HepG2 (cell line): ENCODE measurements around the gene SF3B6. TPM values are rescaled to one million over a fixed set of nuclear protein-coding genes. Genes with fewer than 3 reads are reported as not detected.
A peak's percentile ranks its signal among the peaks of the same experiment; 100 is the strongest.

Experiments used
- FOXP4 ChIP-seq: sonication (generic); formaldehyde crosslinking; IDR thresholded peaks from 2 replicates; pipeline ENCODE4 v1.4.0; 2020; ENCODE audit warnings: missing genetic modification reagents
- GMEB2 ChIP-seq: IDR thresholded peaks from 2 replicates; pipeline ENCODE4 v1.6.1; 2016; ENCODE audit warnings: missing biosample characterization, missing genetic modification reagents, low read depth
- JUND ChIP-seq: sonication (generic); formaldehyde crosslinking; IDR thresholded peaks from 2 replicates; pipeline ENCODE4 v1.8.0; 2022; ENCODE audit warnings: mild to moderate bottlenecking, missing genetic modification reagents
- LBX2 ChIP-seq: sonication (generic); formaldehyde crosslinking; IDR thresholded peaks from 2 replicates; pipeline ENCODE4 v1.5.0; 2020; ENCODE audit warnings: missing genetic modification reagents, mild to moderate bottlenecking, borderline replicate concordance
- MIER3 ChIP-seq: IDR thresholded peaks from 2 replicates; pipeline ENCODE4 v1.6.1; 2016; ENCODE audit warnings: missing compliant biosample characterization, borderline replicate concordance
- MLX ChIP-seq: IDR thresholded peaks from 2 replicates; pipeline ENCODE4 v1.6.1; 2016
- NCOA5 ChIP-seq: sonication (generic); formaldehyde crosslinking; IDR thresholded peaks from 2 replicates; pipeline ENCODE4 v1.4.0; 2020; ENCODE audit warnings: missing genetic modification reagents
- PHF8 ChIP-seq: sonication (generic); formaldehyde crosslinking; IDR thresholded peaks from 2 replicates; pipeline ENCODE4 v1.5.0; 2020; ENCODE audit warnings: missing genetic modification reagents
- REL ChIP-seq: sonication (generic); formaldehyde crosslinking; conservative IDR thresholded peaks from 2 replicates; pipeline ENCODE4 v1.8.0; 2022; ENCODE audit warnings: mild to moderate bottlenecking, missing genetic modification reagents, moderate library complexity
- TBX3 ChIP-seq: fragments of 450-650 bp; IDR thresholded peaks from 2 replicates; pipeline ENCODE4 v1.6.1; 2017; ENCODE audit warnings: antibody characterized with exemption, mild to moderate bottlenecking, inconsistent platforms, borderline replicate concordance
- ZBTB10 ChIP-seq: sonication (generic); formaldehyde crosslinking; IDR thresholded peaks from 2 replicates; pipeline ENCODE4 v1.4.0; 2020; ENCODE audit warnings: missing genetic modification reagents, borderline replicate concordance
- ZNF329 ChIP-seq: sonication (generic); formaldehyde crosslinking; IDR thresholded peaks from 2 replicates; pipeline ENCODE4 v1.9.0; 2021; ENCODE audit warnings: low read depth, mild to moderate bottlenecking, missing genetic modification reagents
- ZNF484 ChIP-seq: sonication (generic); formaldehyde crosslinking; IDR thresholded peaks from 2 replicates; pipeline ENCODE4 v1.5.1; 2020; ENCODE audit warnings: mild to moderate bottlenecking, low read depth, missing genetic modification reagents, borderline replicate concordance
- ZNF598 ChIP-seq: sonication (generic); formaldehyde crosslinking; IDR thresholded peaks from 2 replicates; pipeline ENCODE4 v1.5.1; 2020; ENCODE audit warnings: mild to moderate bottlenecking, missing genetic modification reagents, borderline replicate concordance
- ZNF691 ChIP-seq: sonication (generic); formaldehyde crosslinking; IDR thresholded peaks from 2 replicates; pipeline ENCODE4 v1.4.0; 2020; ENCODE audit warnings: missing genetic modification reagents, low read depth, mild to moderate bottlenecking, borderline replicate concordance
- ZNF709 ChIP-seq: sonication (generic); formaldehyde crosslinking; IDR thresholded peaks from 2 replicates; pipeline ENCODE4 v1.5.0; 2020; ENCODE audit warnings: mild to moderate bottlenecking, missing genetic modification reagents
- ZSCAN31 ChIP-seq: sonication (generic); formaldehyde crosslinking; IDR thresholded peaks from 2 replicates; pipeline ENCODE4 v1.5.0; 2020; ENCODE audit warnings: low read depth, mild to moderate bottlenecking, missing genetic modification reagents
- ZXDC ChIP-seq: sonication (generic); formaldehyde crosslinking; IDR thresholded peaks from 2 replicates; pipeline ENCODE4 v1.5.0; 2020; ENCODE audit warnings: mild to moderate bottlenecking, missing genetic modification reagents
- polyA plus RNA-seq, 8 experiments: library from polyadenylated mRNA; depleted of rRNA in 3 of 8; stranded (reverse) in 7 of 8; unstranded in 1 of 8; fragments of >200 nt; fragmentation: Illumina TruSeq in 4 of 8; extraction: Trizol in 4 of 8; gene quantifications; 2 replicates each; pipeline versions ENCODE4 v1.2.1 to v1.2.3, GENCODE V29; 2011 to 2016; ENCODE audit warnings: low read depth in 4 of 8, missing spikeins in 1 of 8, mixed read lengths in 1 of 8; ENCODE audit not compliant: insufficient read depth in 1 of 8
- total RNA-seq, 5 experiments: library from RNA; depleted of rRNA; stranded (reverse); fragments of >200 nt; fragmentation: Illumina TruSeq; extraction: Trizol; gene quantifications; 2 replicates each; pipeline ENCODE4 v1.2.3, GENCODE V29; 2016; ENCODE audit warnings: low read depth in 1 of 5

SF3B6 gene
- total and polyA plus RNA-seq, 2 of the 13 experiments (the other 11 are each of a cell fraction or from before 2014, with no cell fraction given) = 177 to 182 TPM

- TF ChIP-seq FOXP4 (CRISPR knock-in tag) = 0 out of 2 replicates have a peak, but pooled peaks have one; percentile 15
- TF ChIP-seq ZSCAN31 (CRISPR knock-in tag) = peak; percentile 69; the same call in 1 of the 2 replicates
- TF ChIP-seq PHF8 (CRISPR knock-in tag) = peak; percentile 65
- 0 out of 2 replicates have a peak, but pooled peaks have one; percentile 22 for TF ChIP-seq REL (CRISPR knock-in tag)
- TF ChIP-seq ZXDC (CRISPR knock-in tag) = no peak
- no peak for TF ChIP-seq ZNF709
- TF ChIP-seq JUND (CRISPR knock-in tag) = no peak
- TF ChIP-seq MLX (CRISPR knock-in tag) = no peak
- TF ChIP-seq LBX2 (CRISPR knock-in tag) = no peak
- no peak for TF ChIP-seq GMEB2 (CRISPR knock-in tag)
- TF ChIP-seq ZNF691 = 0 out of 2 replicates have a peak, but pooled peaks have one; percentile 56
- TF ChIP-seq NCOA5 (CRISPR knock-in tag) = no peak
- TF ChIP-seq MIER3 (CRISPR knock-in tag) = 0 out of 2 replicates have a peak, but pooled peaks have one; percentile 47
- peak; percentile 34; the same call in 1 of the 2 replicates for TF ChIP-seq ZNF329 (CRISPR knock-in tag)
- TF ChIP-seq ZNF484 (CRISPR knock-in tag) = no peak
- TF ChIP-seq ZBTB10 (CRISPR knock-in tag) = no peak
- TF ChIP-seq TBX3 = no peak
- no peak for TF ChIP-seq ZNF598 (CRISPR knock-in tag)
Measured at GRCh38 chr2:24049485-24050021, 26.6 kb downstream of the SF3B6 start, which contains the start of gene FKBP1B (continued).
